K562 (cell line): ENCODE measurements around the gene ACER3. TPM values are rescaled to one million over a fixed set of nuclear protein-coding genes. Genes with fewer than 3 reads are reported as not detected.

ENCODE experiments used
- ATAC-seq: fragments of 200-7000 bp; cut with Tn5 transposase; 3 replicates; pipeline ENCODE4 v1.9.1; 2020; ENCODE audit warnings: moderate library complexity
- BruUV-seq: library from RNA; stranded (reverse); fragments of 400-500 nt; replicated peaks from 2 replicates; lab custom pipeline; 2021; lab: Mats Ljungman, UMichigan
- CTCF ChIA-PET: fragments of 300-600 bp; formaldehyde crosslinking; extraction: SDS; loops from one replicate; lab custom pipeline; 2021; ENCODE audit warnings: low intra/inter-chr PET ratio; lab: Yijun Ruan, JAX
- POLR2A ChIA-PET: fragments of 300-600, 350-650 bp; sonication (Branson Sonifier 250); formaldehyde crosslinking; extraction: SDS; loops from one replicate; lab custom pipeline; 2021; ENCODE audit warnings: antibody characterized with exemption, inconsistent platforms; lab: Yijun Ruan, JAX
- DNase-seq, 4 experiments: peaks; one replicate each; pipeline versions ENCODE4 v3.0.0 to v3.0.0-alpha.2; 2011 to 2018; ENCODE audit warnings: low spot score in 3 of 4, mixed read lengths in 3 of 4; ENCODE audit errors: extremely low read depth in 1 of 4
- FAIRE-seq: peaks from 2 replicates; lab custom pipeline; 2011; peaks lifted over from hg19 to GRCh38; lab: Jason Lieb, UNC
- H2AFZ ChIP-seq: 2 replicates; pipeline ENCODE4 v1.6.0; 2011; ENCODE audit warnings: low read depth, low read length, control low read depth, inconsistent platforms
- H3K27ac ChIP-seq: fragments of 200-600 bp; 3 replicates; pipeline ENCODE4 v1.8.0; 2011; ENCODE audit warnings: low read depth, mild to moderate bottlenecking, control low read depth, inconsistent platforms, low read length, moderate library complexity, mixed read lengths; ENCODE audit errors: extremely low read depth
- H3K27me3 ChIP-seq, 2 experiments: fragments of 300-600 bp in 1 of 2; 2 replicates in 1 of 2; 3 replicates in 1 of 2; pipeline versions ENCODE4 v1.6.0 to v1.8.0; 2011; ENCODE audit warnings: inconsistent platforms in 2 of 2, low read length in 2 of 2, mild to moderate bottlenecking in 1 of 2, mixed read lengths in 1 of 2, moderate library complexity in 1 of 2; ENCODE audit not compliant: control insufficient read depth in 2 of 2, insufficient read depth in 2 of 2
- H3K36me3 ChIP-seq: fragments of 300-600 bp; 3 replicates; pipeline ENCODE4 v1.8.0; 2011; ENCODE audit warnings: mild to moderate bottlenecking, low read length, inconsistent platforms; ENCODE audit not compliant: control insufficient read depth, insufficient read depth
- H3K4me1 ChIP-seq, 2 experiments: fragments of 200-600 bp in 1 of 2; replicated peaks in 1 of 2; 2 replicates in 1 of 2; 3 replicates in 1 of 2; pipeline versions ENCODE4 v1.5.1 to v1.8.0; 2011; ENCODE audit warnings: inconsistent platforms in 2 of 2, low read length in 2 of 2, mild to moderate bottlenecking in 1 of 2, mixed read lengths in 1 of 2, moderate library complexity in 1 of 2; ENCODE audit not compliant: control insufficient read depth in 2 of 2, insufficient read depth in 2 of 2
- H3K4me2 ChIP-seq: 2 replicates; pipeline ENCODE4 v1.6.1; 2011; ENCODE audit warnings: low read length, control low read depth, inconsistent platforms, mixed read lengths; ENCODE audit not compliant: insufficient read depth
- H3K4me3 ChIP-seq: fragments of 200-600 bp; sonication (generic), shearing (Covaris generic); 2 replicates; pipeline ENCODE4 v1.5.1; 2016; ENCODE audit warnings: control low read depth, inconsistent platforms
- H3K79me2 ChIP-seq: fragments of 200-600 bp; 3 replicates; pipeline ENCODE4 v1.8.0; 2011; ENCODE audit warnings: low read length, inconsistent platforms; ENCODE audit not compliant: control insufficient read depth, insufficient read depth
- H3K9ac ChIP-seq, 2 experiments: 2 replicates each; pipeline versions ENCODE4 v1.6.0 to v1.6.1; 2011; ENCODE audit warnings: low read depth in 2 of 2, low read length in 2 of 2, control low read depth in 1 of 2, inconsistent platforms in 1 of 2, mild to moderate bottlenecking in 1 of 2, mixed read lengths in 1 of 2; ENCODE audit not compliant: insufficient read depth in 1 of 2
- H3K9me1 ChIP-seq: one replicate; pipeline ENCODE4 v1.6.0; 2011; ENCODE audit warnings: inconsistent platforms, mild to moderate bottlenecking, low read length, moderate library complexity; ENCODE audit not compliant: control insufficient read depth, insufficient read depth
- H3K9me3 ChIP-seq: replicated peaks from 2 replicates; pipeline ENCODE4 v1.5.1; 2011; ENCODE audit warnings: low read depth, low read length, inconsistent platforms; ENCODE audit not compliant: control insufficient read depth, insufficient read depth
- H4K20me1 ChIP-seq: replicated peaks from 2 replicates; pipeline ENCODE4 v1.6.1; 2011; ENCODE audit warnings: low read length, inconsistent platforms, mixed read lengths; ENCODE audit not compliant: control insufficient read depth, insufficient read depth
- ERF ChIP-seq: fragments of 450-650 bp; formaldehyde crosslinking; IDR thresholded peaks from 2 replicates; pipeline ENCODE4 v1.4.0; 2020; ENCODE audit warnings: mild to moderate bottlenecking, mixed read lengths
- HMG20B ChIP-seq: fragments of 250-450 bp; sonication (Bioruptor Pico); IDR thresholded peaks from 2 replicates; pipeline ENCODE4 v1.5.0; 2021; ENCODE audit warnings: mild to moderate bottlenecking
- IRF2 ChIP-seq: sonication (generic); formaldehyde crosslinking; IDR thresholded peaks from 2 replicates; pipeline ENCODE4 v1.8.1; 2022; ENCODE audit warnings: mild to moderate bottlenecking, missing genetic modification reagents
- JUNB ChIP-seq: fragments of 450-650 bp; formaldehyde crosslinking; conservative IDR thresholded peaks from 2 replicates; pipeline ENCODE4 v1.4.0; 2020; ENCODE audit warnings: mild to moderate bottlenecking
- SMARCA4 ChIP-seq: fragments of 450-650 bp; IDR thresholded peaks from 2 replicates; pipeline ENCODE4 v1.6.1; 2016
- STAT5A ChIP-seq: IDR thresholded peaks from 2 replicates; pipeline ENCODE4 v1.6.1; 2012; ENCODE audit warnings: low read length, inconsistent platforms, borderline replicate concordance
- ZBTB40 ChIP-seq, 2 experiments: fragments of 450-650 bp in 1 of 2; sonication (generic) in 1 of 2; formaldehyde crosslinking in 1 of 2; IDR thresholded peaks; 2 replicates each; pipeline versions ENCODE4 v1.7.1 to v1.9.0; 2016 to 2022; ENCODE audit warnings: inconsistent platforms in 1 of 2, mild to moderate bottlenecking in 1 of 2, missing genetic modification reagents in 1 of 2
- ZNF431 ChIP-seq: sonication (generic); formaldehyde crosslinking; IDR thresholded peaks from 2 replicates; pipeline ENCODE4 v1.8.0; 2022; ENCODE audit warnings: mild to moderate bottlenecking, missing genetic modification reagents
- WGBS: fragments of 100-300 bp; shearing (Covaris generic); methylation state at CpG from one replicate; pipeline ENCODE4 v1.1.6; 2016; ENCODE audit warnings: low coverage, mixed read lengths; ENCODE audit not compliant: insufficient coverage; ENCODE audit errors: missing lambda C conversion rate; 5-methylcytosine and 5-hydroxymethylcytosine counted together
- in situ Hi-C: fragments of 300-500 bp; cut with MboI; formaldehyde crosslinking; loops from 4 replicates; pipeline ENCODE4 v1.15.0; 2018; ENCODE audit warnings: inconsistent platforms, mixed read lengths
- intact Hi-C: fragments of 100-400 bp; cut with micrococcal nuclease; formaldehyde crosslinking; loops from 2 replicates; pipeline ENCODE4 v1.14.2; 2022
- polyA plus RNA-seq, 8 experiments: library from polyadenylated mRNA; depleted of rRNA in 4 of 8; stranded (reverse) in 5 of 8; unstranded in 3 of 8; fragments of >200 nt; fragmentation: Nextera tagmentation in 2 of 8; fragmentation: Illumina TruSeq in 1 of 8; extraction: Ambion mirVana in 2 of 8; extraction: Trizol in 1 of 8; gene quantifications; 2 replicates each; pipeline versions ENCODE4 v1.2.1 to v1.2.3, GENCODE V29; 2011 to 2014; ENCODE audit warnings: inconsistent platforms in 1 of 8, missing spikeins in 1 of 8
- total RNA-seq, 7 experiments: library from RNA; depleted of rRNA in 6 of 7; stranded (reverse); fragments of >200 nt in 6 of 7; fragmentation: Illumina TruSeq in 2 of 7; extraction: Trizol in 2 of 7; gene quantifications; 2 replicates each; pipeline versions ENCODE4 v1.2.1 to v1.2.3, GENCODE V29; 2011 to 2021; ENCODE audit warnings: low replicate concordance in 1 of 7
- TF ChIP-seq, protein P1 (sequence below): IDR thresholded peaks from 3 replicates; pipeline ENCODE4 v1.6.1; 2011; ENCODE audit warnings: borderline replicate concordance, mild to moderate bottlenecking; ENCODE audit not compliant: insufficient read length, insufficient read depth
- TF ChIP-seq, protein P2 (sequence below): fragments of 250-450 bp; sonication (Bioruptor Pico); IDR thresholded peaks from 2 replicates; pipeline ENCODE4 v1.8.0; 2022; ENCODE audit warnings: inconsistent platforms, mild to moderate bottlenecking, moderate library complexity, borderline replicate concordance

ACER3 gene
- total and polyA plus RNA-seq, 9 of the 15 experiments (the other 6 are each of a cell fraction or from before 2014, with no cell fraction given) = 2.0 to 23.8 (median 9.5) TPM

GRCh38 chr11:77063407-77063806 is 202.7 kb downstream of the ACER3 start:
- Histone ChIP-seq H3K36me3 (no peaks in the 10 kb centered on the region), H3K27me3 (peaks cover 2 to 14% of the 10 kb centered on the region in 2 experiments; a peak in 2 of 5 replicates), H4K20me1 (no peaks in the 10 kb centered on the region), H2AFZ (no peak overlapping the region), H3K9me1 (no peaks in the 10 kb centered on the region), H3K4me1 (peaks cover 4 to 22% of the 10 kb centered on the region in 2 experiments; a peak in 4 of 5 replicates), H3K4me2 (no peak overlapping the region), H3K9me3 (no peaks in the 10 kb centered on the region; the same call in 1 of the 2 replicates), H3K79me2 (no peaks in the 10 kb centered on the region), H3K9ac (no peak overlapping the region), H3K4me3 (no peak overlapping the region), H3K27ac (no peak overlapping the region)
- no peak for ATAC-seq
- FAIRE-seq = no peak
- ChIA-PET POLR2A (interaction anchor here (0.6 to 0.9 kb wide), 3 partner anchors 10 to 803 kb away, joined by 3 to 5 read pairs (median 3); no protein-coding TSS in a partner anchor), CTCF (no interaction called here)
- in situ Hi-C loops = no loop called here
- intact Hi-C loops = no loop called here
- DNase-seq = no peak
- 11% methylated on average over 1 of the region's 1 CpG for WGBS
- no TSS peak for BruUV-seq
- TF ChIP-seq IRF2 (no peak), SMARCA4 (no peak), JUNB (CRISPR knock-in tag) (no peak), ZBTB40 (IDR thresholded peaks at IDR 0.05) (no peak), ZBTB40 (CRISPR knock-in tag; IDR thresholded peaks at IDR 0.05) (no peak), ZNF431 (CRISPR knock-in tag) (no peak), STAT5A (no peak), ERF (CRISPR knock-in tag) (no peak), HMG20B (CRISPR knock-in tag) (no peak)
- TF ChIP-seq, protein P1, sequence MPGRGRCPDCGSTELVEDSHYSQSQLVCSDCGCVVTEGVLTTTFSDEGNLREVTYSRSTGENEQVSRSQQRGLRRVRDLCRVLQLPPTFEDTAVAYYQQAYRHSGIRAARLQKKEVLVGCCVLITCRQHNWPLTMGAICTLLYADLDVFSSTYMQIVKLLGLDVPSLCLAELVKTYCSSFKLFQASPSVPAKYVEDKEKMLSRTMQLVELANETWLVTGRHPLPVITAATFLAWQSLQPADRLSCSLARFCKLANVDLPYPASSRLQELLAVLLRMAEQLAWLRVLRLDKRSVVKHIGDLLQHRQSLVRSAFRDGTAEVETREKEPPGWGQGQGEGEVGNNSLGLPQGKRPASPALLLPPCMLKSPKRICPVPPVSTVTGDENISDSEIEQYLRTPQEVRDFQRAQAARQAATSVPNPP = no peak
- TF ChIP-seq, protein P2, sequence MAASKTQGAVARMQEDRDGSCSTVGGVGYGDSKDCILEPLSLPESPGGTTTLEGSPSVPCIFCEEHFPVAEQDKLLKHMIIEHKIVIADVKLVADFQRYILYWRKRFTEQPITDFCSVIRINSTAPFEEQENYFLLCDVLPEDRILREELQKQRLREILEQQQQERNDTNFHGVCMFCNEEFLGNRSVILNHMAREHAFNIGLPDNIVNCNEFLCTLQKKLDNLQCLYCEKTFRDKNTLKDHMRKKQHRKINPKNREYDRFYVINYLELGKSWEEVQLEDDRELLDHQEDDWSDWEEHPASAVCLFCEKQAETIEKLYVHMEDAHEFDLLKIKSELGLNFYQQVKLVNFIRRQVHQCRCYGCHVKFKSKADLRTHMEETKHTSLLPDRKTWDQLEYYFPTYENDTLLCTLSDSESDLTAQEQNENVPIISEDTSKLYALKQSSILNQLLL (CRISPR knock-in tag) = no peak
